ENCODE measurements around the gene SPRR2B.
"Not testable (repeated sequence)": the region's sequence is repeated elsewhere in the genome, so short reads cannot be mapped to it uniquely, and the experiment has no call there.

DNA sequence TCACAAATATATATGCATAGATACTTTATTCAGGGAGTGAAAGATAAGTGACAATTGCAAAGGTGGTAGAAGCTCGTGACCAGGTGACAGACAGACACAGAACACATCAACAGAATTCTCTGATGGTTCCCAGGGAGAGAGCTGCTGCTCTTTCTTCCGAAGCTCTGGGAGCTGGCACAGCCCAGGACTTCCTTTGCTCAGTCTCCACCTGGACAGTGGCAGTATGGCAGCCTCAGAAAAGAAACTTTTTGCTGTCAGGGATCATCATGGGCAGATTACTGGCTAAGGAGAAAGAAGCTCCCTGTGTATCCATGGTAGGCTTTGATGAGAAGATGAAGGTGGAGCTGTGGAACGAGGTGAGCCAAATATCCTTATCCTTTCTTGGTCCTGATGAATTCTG lies 15.3 kb downstream of the SPRR2B start:
- TF ChIP-seq, protein P1, sequence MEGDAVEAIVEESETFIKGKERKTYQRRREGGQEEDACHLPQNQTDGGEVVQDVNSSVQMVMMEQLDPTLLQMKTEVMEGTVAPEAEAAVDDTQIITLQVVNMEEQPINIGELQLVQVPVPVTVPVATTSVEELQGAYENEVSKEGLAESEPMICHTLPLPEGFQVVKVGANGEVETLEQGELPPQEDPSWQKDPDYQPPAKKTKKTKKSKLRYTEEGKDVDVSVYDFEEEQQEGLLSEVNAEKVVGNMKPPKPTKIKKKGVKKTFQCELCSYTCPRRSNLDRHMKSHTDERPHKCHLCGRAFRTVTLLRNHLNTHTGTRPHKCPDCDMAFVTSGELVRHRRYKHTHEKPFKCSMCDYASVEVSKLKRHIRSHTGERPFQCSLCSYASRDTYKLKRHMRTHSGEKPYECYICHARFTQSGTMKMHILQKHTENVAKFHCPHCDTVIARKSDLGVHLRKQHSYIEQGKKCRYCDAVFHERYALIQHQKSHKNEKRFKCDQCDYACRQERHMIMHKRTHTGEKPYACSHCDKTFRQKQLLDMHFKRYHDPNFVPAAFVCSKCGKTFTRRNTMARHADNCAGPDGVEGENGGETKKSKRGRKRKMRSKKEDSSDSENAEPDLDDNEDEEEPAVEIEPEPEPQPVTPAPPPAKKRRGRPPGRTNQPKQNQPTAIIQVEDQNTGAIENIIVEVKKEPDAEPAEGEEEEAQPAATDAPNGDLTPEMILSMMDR (conservative IDR thresholded peaks at IDR 0.05), result not testable (repeated sequence)
- not testable (repeated sequence) for TF ChIP-seq EZH2 (IDR thresholded peaks at IDR 0.05; ENCODE audit: low read depth)

Data from PC-9 (cell line).